Endometrium (tissue), 2 donors: ENCODE measurements around the gene SH3BP1.
"Not testable (repeated sequence)": the region's sequence is repeated elsewhere in the genome, so short reads cannot be mapped to it uniquely, and the experiment has no call there.

ENCODE experiments used
- FAIRE-seq: peaks from 2 replicates; lab custom pipeline; 2012; peaks lifted over from hg19 to GRCh38; lab: Jason Lieb, UNC
- donor health status: control.
- donor health status: control.

The SH3BP1 gene

DNA sequence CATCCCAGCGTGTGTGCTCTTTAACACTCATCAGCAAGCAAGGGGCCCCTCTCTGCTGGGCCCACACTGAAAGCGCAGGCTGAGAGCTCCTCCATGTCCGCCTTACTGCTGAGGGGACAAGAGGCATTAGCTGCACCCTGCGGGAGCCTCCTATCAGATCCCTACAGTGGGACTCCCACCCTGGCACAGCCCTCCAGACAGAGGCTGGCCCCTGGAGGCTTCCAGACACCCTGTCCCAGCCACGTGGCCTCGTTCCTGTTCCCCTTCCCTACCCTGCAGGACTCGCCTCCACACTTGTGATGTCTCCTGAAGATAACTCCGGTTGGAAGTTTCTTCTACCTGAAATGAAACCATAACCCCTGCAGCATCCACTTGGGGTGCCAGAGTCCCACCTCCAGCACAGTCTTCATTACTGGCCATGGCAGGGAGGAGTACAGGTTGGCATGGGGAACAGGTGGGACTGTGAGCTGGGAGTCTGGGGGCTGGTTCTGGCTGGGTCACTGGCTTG lies 5.0 kb upstream of the SH3BP1 start:
- no peak for FAIRE-seq

DNA sequence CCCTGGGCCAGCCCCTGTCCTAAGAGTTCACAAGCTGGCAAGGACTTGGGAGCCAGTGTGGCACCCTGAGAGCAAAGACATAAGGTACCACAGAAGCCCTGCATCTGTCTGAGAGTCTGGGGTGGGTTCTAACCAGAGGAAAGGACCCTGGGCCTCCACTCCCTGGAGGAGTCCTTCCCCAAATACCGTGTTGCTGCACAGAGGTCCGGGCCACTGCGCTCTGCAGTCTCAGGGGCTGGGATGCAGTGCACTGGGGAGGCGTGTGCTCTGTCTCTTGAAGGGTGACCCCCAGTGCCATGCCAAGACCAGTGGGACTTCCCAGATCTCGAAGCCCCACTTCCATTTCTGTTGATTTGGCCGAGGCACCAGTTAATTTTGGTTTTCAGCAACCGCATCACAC lies 4.3 kb upstream of the SH3BP1 start:
- no peak for FAIRE-seq

DNA sequence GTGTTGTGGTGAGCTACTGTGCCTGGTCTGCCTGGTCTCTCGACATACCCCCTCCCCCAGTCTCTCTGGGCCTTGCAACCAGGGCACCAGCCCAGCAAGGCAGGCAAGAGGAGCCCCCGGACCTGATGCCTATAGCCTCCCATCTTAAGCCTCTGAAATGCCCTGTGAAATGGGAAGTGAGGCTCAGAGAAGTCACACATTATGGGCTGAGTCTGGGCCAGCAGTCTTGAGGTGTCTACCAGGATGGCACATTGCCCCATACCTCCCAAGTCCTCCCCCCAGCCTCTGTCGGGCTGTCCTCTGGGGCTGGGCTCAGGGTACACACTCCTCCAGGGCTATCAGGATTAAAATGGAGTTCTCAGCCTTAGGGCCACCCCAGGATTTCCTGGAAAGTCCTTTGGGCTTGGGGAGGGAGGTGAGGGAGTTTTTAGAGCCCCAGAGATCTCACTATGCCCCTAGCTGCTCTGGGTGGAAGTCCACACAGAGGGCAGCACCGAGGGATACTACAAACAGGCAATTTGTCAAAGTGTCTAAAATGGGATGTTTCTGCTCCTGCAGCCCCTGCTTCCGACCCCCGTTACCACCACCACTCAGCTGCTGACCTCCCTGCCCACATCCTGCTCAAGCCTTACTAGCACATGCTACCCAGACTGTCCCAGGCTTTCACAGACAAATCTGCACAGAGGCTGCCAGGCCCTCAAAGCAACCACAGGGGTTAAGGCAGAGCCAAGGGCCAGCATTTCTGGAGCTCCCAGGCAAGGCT lies 3.1 kb upstream of the SH3BP1 start:
- no peak for FAIRE-seq

DNA sequence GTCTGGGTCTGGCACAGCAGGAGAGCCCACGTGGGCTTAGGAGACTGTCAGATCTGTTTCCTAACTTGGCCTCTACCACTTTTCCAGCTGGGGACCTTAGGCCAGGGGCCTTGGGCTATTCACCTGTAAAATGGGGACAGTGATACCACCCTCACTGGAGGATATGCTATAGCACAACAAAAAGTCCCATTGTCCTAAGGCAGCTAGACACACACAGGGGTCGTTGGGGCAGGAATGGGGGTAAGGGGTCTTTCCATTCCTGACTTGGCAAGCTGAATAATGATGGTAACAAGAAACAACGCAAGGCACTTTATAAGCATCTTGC lies 2.6 kb upstream of the SH3BP1 start:
- FAIRE-seq: no peak

DNA sequence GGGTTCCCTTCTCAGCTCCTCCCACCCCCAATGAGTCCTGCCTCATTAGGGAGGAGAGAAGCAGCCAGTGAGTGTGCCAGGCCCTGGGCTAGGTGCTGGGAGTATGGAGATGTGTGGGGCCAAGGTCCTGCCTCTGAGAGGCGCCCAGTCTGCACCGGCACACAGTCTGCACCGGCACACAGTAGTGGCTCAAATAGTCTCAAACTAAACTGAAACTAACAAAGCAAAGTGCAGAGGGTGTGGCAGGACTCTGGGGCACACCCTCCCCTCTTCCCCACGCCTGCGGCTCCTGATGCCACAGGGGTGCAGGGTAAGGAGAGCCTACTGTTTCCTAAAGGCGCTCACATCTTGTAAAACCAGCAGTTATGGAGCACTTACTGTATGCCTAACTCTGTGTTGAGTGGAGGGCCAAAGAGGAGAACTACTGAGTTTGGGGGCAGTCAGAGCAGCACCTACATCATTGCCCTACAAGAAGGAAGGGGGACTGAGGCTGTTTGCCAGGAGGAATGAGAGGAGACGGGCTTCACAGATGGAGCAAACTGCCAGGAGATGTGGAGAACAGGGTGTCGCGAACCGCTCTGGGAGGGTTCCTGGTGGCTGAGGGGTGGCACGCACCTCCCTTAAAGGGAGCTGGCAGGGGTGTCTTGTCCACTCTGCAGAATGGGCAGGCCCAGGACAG lies 939 bp upstream of the SH3BP1 start:
- no peak for FAIRE-seq

DNA sequence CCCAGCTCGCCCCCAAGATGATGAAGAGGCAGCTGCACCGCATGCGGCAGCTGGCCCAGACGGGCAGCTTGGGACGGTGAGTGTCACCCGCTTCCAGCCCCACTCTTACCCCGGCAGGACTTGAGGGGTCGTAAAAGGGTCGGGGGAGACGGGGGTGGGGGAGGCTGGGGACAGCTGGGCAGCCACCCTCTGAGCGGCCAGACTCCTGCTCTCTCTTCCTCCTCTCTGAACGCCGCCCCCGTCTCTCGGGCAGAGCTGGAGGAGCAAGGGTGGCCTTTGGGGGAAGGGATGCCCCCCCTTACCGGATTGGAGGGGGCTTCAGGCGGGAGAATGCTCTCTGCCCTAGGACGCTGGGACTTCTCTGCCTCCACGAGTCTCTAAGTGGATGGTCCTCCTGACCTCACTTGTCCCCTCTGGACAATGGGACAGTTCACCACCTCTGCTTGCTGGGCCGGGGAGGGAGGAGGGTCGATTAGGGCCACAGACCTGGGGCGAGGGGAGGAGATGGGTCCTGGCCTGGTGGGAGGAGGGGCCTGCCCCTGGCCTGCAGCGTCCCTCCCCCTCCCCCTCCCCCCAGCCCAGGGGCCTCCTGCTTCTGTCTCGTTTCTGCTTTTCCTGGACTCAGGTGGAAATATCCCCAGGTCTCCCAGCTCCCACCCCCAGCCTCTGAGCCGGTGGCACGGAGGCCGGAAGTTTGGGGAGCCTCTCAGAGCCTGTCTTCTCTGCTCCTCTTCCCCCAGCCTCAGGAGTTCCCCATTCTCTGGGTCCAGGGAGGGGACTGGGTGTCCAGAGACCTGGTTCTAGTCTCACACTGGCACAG lies 512 bp downstream of the SH3BP1 start:
- no peak for FAIRE-seq

DNA sequence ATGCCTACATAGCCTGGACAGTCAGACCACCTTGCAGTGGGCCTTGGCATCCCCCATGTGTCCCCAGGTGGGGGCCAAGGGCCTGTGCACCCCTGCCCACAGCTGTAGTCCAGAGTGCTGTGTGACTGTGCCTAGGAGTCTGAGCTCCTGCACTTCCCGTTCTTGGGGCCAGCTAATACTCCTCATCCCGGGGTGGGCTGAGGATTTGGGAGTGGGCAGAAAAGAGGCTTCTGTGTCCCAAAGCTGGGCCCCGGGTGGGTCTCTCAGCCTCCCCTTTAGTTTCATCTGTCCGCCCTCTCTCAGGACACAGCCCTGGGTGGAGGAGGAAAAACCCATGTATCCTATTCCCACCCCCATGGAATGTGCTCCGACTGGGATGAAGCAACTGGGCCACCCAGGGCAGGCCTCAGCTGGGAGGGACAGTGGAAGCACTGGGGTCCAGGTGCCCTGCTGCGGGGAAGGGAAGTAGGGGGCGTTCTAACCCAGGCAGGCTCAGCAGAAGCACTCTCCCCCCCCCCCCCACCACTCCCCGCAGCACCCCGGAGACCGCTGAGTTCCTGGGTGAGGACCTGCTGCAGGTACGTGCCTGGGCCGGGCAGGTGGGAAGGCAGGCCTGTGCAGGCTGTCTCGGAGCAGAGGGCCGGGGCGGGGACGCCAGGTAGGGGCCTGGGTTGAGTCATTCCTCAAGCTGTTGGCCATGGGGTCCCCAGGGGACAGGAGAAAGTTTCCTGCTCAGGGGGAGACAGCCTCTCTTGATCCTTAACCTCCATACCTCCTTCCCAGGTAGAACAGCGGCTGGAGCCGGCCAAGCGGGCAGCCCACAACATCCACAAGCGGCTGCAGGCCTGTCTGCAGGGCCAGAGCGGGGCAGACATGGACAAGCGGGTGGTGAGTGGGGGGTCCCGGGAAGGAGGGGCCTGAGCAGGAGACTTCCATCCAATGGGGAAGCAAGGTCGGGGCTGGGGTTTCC lies 1.4 kb downstream of the SH3BP1 start:
- FAIRE-seq: no peak

DNA sequence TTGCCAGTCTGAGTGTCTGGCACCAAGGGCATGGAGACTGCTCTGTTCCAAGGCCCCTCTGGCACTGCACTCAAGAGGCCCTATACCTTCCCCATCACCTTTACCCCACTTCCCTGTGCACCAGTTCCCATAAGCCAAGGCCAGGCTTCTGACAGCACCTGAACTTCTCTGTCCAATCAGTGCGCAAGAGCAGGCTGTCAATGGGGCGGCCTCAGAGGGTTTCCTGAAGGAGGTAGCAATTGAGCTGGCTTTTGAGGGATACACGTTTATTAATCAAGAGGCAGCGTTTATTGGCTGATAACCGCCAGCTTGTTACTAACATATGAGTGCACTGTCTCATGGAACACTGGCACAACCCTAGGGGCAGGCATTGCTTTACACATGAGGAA lies 2.1 kb downstream of the SH3BP1 start:
- FAIRE-seq: no peak

DNA sequence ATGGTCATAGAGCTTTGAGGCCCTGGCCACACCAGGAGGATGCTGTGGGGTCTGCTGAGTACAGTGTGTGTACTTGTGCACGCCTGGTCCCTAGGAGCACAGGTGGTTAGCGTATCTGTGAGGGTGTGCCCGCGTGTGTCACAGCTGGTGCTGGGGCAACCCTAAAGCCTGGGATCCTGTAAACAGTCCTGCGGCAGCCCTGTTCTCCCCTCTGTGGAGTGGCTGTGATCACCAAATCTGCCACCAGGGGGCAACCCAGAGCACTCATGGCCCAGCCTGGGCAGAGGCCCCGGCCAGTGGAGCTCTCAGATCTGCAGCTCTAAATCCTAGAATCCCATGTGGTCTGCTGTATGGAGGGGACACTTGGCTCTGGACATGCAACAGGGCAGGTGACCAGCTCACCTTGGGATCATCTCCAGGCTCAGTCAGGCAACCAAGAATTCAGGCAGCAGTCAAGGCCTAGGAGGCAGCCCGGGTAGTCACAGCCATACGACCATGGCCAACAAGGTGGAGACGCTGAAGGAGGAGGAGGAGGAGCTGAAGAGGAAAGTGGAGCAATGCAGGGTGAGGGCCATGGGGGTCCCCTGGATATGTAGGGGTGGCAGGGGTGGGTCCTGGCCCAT lies 3.9 kb downstream of the SH3BP1 start:
- FAIRE-seq: no peak

DNA sequence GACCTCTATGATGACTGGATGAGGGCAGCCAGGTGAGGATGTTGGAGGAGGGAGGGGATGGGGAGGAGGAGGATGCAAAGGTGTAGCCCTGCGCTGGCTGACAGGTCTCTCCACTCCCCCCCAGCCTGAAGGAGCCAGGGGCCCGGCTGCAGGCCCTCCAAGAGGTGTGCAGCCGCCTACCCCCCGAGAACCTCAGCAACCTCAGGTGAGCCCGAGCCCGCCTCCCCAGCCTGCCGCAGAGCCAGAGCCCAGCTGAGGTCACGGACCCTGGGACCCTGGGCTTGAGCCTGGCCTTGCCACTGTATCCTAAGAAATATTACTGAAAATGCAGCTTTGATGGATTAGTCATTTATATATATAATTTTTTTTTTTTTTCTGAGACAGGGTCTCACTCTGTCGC lies 7.8 kb downstream of the SH3BP1 start:
- FAIRE-seq: no peak

DNA sequence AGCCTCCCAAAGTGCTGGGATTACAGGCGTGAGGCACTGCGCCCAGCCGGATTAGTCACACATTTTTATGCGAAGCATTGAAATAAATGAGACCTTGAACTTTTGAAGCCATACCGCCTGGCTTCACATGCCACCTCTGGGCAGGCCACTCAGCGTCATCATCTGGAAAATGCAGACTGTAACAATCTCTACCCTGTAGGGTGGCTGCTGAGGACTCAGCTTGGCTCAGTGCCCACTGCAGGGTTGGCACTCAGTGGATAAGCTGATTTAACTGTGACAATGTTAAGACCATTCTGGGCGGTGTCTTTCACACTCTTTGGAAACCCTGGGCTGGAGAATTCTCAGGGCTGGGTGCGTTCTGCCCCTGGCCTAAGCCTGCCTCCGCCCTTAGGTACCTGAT lies 8.5 kb downstream of the SH3BP1 start:
- FAIRE-seq: no peak

DNA sequence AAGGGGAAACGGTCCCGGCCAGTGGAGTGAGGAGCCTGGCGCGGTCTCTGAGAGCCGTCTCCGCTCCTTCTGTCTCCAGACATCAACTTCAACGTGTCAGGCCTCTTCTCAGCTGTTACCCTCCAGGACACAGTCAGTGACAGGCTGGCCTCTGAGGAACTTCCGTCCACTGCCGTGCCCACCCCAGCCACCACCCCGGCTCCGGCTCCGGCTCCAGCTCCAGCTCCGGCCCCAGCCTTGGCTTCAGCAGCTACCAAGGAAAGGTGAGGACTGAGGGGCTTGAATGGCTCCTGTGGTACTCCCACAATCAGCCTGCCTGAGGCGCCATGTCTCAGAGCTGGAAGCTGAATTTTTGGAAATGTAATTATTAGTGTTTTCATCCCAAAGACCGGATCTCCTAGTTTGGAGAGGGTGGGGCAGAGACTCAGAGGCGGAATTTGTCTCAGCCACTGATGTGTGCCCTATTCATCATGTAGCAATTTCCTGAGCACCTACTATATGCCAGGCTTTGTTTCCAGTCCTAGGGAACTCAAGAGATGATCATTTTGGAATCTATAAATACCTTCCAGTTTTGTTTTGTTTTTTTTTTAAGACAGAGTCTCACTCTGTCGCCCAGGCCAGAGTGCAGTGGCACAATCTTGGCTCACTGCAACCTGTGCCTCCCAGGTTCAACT lies 11.1 kb downstream of the SH3BP1 start:
- FAIRE-seq: no peak

DNA sequence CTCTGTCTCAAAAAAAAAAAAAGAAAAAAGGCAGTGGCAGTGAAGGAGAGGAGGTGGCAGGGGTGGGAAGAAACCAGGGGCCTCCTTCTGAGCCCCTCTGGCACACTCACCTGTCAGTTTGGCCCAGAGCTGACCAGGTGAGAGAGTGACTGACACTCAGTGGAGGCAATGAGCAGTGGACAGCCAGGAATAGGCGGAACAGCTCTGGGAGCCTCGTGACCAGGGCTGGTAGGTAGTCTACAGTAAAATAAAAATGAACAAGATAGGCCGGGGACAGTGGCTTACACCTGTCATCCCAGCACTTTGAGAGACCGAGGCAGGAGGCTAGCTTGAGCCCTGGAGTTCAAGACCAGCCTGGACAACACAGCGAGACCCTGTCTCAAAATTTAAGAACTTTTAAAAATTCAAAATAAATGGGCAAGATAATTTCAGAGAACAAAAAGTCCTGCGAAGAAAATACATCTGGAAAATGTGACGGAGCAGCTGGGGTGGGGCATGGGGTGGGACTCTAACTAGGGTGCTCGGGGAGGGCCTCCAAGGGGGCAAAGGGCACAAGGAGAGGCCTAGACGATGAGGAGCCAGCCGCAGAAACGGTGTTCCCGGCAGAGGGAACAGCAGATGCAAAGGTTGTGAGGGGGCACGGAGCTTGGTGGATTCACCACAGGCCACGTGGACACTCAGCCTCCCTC lies 15.2 kb downstream of the SH3BP1 start:
- FAIRE-seq: no peak

DNA sequence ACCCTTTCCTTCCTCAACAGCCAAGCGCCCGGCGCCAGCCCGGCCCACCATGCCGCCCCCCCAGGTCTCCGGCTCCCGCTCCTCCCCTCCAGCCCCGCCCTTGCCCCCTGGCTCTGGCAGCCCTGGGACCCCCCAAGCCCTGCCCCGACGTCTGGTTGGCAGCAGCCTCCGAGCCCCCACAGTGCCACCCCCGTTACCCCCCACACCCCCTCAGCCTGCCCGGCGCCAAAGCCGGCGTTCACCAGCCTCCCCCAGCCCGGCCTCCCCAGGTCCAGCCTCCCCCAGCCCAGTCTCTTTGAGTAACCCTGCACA lies 15.7 kb downstream of the SH3BP1 start:
- no peak for FAIRE-seq

DNA sequence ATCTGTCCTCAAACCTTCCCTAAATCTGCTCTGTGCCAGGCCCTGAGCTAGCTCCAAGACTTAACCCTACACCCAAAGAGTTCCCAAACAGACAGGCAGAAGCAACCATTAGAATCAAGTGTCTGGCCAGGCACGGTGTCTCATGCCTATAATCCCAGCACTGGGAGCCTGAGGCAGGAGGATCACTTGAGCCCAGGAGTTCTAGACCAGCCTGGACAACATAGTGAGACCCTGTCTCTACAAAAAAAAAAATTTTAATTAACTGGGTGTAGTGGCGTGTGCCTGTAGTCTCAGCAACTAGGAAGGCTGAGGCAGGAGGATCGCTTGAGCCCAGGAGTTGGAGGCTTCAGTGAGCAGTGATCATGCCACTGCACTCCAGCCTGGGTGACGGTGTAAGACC lies 17.1 kb downstream of the SH3BP1 start:
- FAIRE-seq: not testable (repeated sequence)

DNA sequence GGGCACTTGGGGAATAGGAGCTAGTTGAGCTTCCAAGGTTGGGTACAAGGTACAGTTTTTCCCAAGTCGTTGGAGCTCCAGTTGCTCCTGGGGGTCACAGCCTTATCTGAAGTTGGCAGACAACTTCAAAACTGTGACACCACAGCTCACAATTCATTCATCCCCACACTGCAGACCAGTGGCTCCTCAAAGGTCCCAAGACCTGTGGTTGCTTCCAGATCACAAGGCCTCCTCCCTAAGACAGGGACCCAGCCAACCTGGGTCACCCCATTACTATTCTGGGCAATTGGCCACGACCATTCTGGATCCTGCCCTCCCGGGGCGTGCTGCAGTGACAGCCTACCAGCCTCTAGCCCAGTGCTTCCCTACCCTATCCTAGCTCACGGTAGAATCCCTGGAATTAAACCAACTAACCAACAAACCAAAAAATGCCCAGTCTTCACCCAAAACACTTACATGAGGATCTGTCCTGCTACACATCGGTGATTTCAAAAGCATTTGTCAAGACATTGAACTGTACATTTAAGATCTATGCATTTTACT lies 18.2 kb downstream of the SH3BP1 start:
- no peak for FAIRE-seq

DNA sequence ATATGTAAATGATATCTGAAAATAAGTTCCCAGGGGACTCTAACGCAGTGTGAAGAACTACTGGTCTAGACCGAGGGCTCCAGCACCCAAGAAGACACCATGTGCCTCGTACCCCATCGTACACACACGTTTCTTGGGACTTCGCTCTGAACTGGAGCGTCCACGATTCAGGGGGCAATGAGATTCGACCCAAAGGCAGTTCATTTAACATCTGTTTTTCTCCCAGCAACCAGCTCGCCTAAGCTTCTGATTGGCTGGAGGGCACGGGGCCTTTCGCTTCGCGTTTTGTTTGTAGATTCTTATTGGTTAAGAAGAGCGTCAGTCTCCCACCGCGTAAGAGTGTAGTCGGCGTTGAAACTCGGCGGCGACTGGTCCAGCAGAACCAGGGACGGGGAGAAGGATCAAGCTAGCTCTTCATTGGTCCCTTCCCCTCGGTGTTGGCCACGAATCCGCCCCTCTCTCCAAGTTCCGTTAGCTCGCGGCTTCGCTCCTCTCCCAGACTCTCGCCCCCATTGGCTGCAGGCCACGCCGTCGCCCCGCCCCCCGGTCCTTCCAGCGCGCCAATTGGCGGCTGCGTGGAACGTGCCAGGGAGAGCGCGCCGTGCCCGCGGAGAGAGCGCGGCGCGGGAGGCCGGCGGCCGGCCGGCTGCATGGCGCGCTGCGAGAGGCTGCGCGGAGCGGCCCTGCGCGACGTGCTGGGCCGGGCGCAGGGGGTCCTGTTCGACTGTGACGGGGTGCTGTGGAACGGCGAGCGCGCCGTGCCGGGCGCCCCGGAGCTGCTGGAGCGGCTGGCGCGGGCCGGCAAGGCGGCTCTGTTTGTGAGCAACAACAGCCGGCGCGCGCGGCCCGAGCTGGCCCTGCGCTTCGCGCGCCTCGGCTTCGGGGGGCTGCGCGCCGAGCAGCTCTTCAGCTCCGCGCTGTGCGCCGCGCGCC lies 18.9 kb downstream of the SH3BP1 start, which contains the start of gene PDXP:
Gene PDXP, plus strand, starts transcription at position 591 of the 933 bp plus-strand sequence. Its CDS starts 60 bp downstream, at position 651.
- peak; percentile 99 for FAIRE-seq

DNA sequence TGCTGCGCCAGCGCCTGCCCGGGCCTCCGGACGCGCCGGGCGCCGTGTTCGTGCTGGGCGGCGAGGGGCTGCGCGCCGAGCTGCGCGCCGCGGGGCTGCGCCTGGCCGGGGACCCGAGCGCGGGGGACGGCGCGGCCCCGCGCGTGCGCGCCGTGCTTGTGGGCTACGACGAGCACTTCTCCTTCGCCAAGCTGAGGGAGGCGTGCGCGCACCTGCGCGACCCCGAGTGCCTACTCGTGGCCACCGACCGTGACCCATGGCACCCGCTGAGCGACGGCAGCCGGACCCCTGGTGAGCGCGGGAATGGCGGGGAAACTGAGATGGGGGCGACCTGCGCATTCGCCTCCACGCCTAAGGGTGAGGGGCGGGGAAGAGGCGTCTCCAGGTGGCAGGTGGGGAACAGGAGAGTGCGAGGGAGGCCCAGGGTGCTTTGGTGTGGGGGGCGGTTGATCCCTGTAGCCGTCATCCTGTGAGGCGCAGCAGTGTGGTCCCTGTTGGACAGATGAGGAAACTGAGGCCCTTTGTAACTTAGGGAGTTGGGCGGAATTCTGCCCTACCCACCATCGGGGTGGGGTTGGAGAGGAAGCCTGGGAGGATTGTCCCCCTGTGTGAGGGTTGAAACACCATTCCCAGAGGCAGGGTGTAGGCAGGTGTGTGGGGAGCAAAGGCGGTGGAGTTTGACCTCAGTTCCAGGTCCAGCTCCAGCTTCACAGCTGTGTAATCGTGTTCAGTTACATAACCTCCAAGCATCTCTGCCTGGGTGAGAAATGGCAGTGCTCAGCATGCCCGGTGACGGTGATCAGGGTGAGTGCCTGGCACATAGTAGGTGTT lies 19.8 kb downstream of the SH3BP1 start:
- no peak for FAIRE-seq
